Muscle of leg (tissue), 11 donors: Measurements from ENCODE around the gene NECTIN4. TPM values are rescaled to one million over a fixed set of nuclear protein-coding genes. Genes with fewer than 3 reads are reported as not detected.

Source experiments
- DNase-seq: peaks from one replicate; pipeline ENCODE4 v3.0.0; 2013
- H3K27ac ChIP-seq: one replicate; pipeline ENCODE4 v1.5.1; 2013; ENCODE audit warnings: mild to moderate bottlenecking, low read length, control low read depth
- H3K27me3 ChIP-seq: one replicate; pipeline ENCODE4 v1.6.1; 2013; ENCODE audit warnings: low read length; ENCODE audit not compliant: control insufficient read depth, insufficient read depth
- H3K36me3 ChIP-seq: one replicate; pipeline ENCODE4 v1.6.1; 2013; ENCODE audit warnings: low read length; ENCODE audit not compliant: control insufficient read depth, insufficient read depth
- H3K4me1 ChIP-seq: one replicate; pipeline ENCODE4 v1.6.1; 2013; ENCODE audit warnings: low read length; ENCODE audit not compliant: control insufficient read depth, insufficient read depth
- H3K4me3 ChIP-seq: one replicate; pipeline ENCODE4 v1.5.1; 2013; ENCODE audit warnings: low read length, control low read depth
- H3K9me3 ChIP-seq: replicated peaks from 2 replicates; pipeline ENCODE4 v1.6.1; 2013; ENCODE audit warnings: low read depth, low read length; ENCODE audit not compliant: control insufficient read depth
- WGBS: methylation state at CpG from one replicate; pipeline ENCODE4 v1.1.5; 2013; ENCODE audit warnings: missing lambda C conversion rate; ENCODE audit not compliant: insufficient coverage; 5-methylcytosine and 5-hydroxymethylcytosine counted together
- polyA plus RNA-seq, 8 donors: library from polyadenylated mRNA; unstranded; fragments of 120-200 nt; gene quantifications; one replicate each; pipeline versions ENCODE4 v1.2.1 to v1.2.3, GENCODE V29; 2013; ENCODE audit warnings: inconsistent platforms in 1 of 8, low replicate concordance in 1 of 8; ENCODE audit not compliant: insufficient read length in 8 of 8, insufficient read depth in 1 of 8
- total RNA-seq: library from RNA; stranded (reverse); fragments of 120-200 nt; gene quantifications from one replicate; pipeline ENCODE4 v1.2.4, GENCODE V29; 2013

The NECTIN4 gene
- total and polyA plus RNA-seq, 9 donors, result 0.04 to 6.1 (median 0.08) TPM; not detected in 1

DNA sequence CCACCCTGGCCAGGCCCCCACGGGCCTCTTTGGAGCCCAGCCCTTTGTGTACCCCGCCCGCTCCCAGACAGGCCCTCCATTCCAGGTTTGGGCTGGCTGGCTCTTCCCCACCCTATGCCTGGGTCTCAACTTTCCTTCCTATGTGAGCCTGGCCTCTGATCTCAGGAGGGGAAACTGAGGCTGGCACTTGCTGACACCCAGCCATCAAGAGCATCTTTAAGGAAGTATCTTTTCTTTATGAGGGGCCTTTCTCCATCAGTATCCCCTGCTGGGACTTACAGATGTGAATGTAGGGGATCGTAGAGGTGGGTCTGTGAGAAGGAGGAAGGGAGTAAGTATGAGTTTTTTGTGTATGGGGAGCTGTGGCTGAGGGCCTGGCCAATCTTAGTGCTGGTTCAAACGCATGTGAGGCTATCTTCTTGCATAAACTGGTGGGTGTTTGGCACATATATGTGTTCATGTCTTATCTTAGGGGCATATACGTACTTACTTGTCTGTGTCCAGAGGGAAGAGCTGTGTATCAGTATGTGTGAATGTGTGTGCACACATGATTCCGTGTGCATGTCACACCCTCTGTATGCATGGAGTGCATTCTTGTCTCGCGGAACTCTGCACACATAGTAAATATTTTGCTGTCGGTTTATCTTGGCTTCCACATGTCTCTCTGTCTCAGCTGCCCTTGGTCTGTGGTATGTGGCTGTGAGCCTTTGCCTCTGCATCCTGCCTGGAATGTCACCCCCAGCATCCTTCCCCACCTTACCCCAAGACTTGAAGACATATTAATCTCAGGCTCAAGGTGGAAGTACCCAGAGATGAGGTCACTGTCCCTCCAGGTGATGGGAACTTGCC lies 5.4 kb downstream of the NECTIN4 start:
- no peak overlapping the region for H3K27ac ChIP-seq
- H3K4me3 ChIP-seq, result no peak overlapping the region
- peaks cover 13% of the 10 kb centered on the region for H3K27me3 ChIP-seq
- H3K4me1 ChIP-seq, result no peaks in the 10 kb centered on the region
- 65% methylated on average over 3 of the region's 10 CpGs for WGBS
- H3K9me3 ChIP-seq, result no peaks in the 10 kb centered on the region
- no peaks in the 10 kb centered on the region for H3K36me3 ChIP-seq
- DNase-seq, result no peak

- H3K4me3 ChIP-seq, result no peak overlapping the region
- peaks cover 13% of the 10 kb centered on the region for H3K27me3 ChIP-seq
- H3K36me3 ChIP-seq, result no peaks in the 10 kb centered on the region
- H3K9me3 ChIP-seq, result no peaks in the 10 kb centered on the region
- no peak for DNase-seq
- no peak overlapping the region for H3K27ac ChIP-seq
- 65% methylated on average over 6 of the region's 8 CpGs for WGBS
- H3K4me1 ChIP-seq, result no peaks in the 10 kb centered on the region
Observed at GRCh38 chr1:161082996-161083747, 6.2 kb downstream of the NECTIN4 start.

- Histone ChIP-seq H3K4me3 (no peak overlapping the region), H3K4me1 (no peaks in the 10 kb centered on the region), H3K9me3 (no peaks in the 10 kb centered on the region), H3K27me3 (peaks cover 14% of the 10 kb centered on the region), H3K27ac (no peak overlapping the region), H3K36me3 (no peaks in the 10 kb centered on the region)
- no CpG with 5 or more reads among the region's 2 CpGs for WGBS
- no peak for DNase-seq
Observed at GRCh38 chr1:161082483-161082882, 6.9 kb downstream of the NECTIN4 start.

DNA sequence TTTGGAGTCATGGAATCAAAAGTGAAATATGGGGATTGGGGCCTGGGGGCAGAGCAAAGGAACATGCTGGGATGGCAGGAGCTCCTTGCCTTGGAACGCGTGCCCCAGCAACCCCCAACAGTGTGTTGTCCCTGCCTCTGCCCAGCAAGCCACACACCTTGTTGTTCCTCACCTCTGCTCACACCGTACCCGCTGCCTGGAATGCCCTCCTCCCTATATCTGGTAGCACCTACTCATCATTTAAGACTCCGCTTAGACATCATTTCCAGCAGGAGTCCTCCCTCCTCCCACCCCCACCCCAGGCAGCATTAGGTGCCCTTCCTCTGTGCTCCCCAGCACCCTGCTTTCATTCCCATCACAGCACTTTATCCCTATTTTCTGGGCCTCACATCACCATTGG lies 7.8 kb downstream of the NECTIN4 start:
- no peak for DNase-seq
- Histone ChIP-seq H3K36me3 (no peaks in the 10 kb centered on the region), H3K27me3 (peaks cover 14% of the 10 kb centered on the region), H3K4me1 (no peaks in the 10 kb centered on the region), H3K4me3 (no peak overlapping the region), H3K9me3 (no peaks in the 10 kb centered on the region), H3K27ac (no peak overlapping the region)
- WGBS, result 83% methylated on average over 5 of the region's 5 CpGs

DNA sequence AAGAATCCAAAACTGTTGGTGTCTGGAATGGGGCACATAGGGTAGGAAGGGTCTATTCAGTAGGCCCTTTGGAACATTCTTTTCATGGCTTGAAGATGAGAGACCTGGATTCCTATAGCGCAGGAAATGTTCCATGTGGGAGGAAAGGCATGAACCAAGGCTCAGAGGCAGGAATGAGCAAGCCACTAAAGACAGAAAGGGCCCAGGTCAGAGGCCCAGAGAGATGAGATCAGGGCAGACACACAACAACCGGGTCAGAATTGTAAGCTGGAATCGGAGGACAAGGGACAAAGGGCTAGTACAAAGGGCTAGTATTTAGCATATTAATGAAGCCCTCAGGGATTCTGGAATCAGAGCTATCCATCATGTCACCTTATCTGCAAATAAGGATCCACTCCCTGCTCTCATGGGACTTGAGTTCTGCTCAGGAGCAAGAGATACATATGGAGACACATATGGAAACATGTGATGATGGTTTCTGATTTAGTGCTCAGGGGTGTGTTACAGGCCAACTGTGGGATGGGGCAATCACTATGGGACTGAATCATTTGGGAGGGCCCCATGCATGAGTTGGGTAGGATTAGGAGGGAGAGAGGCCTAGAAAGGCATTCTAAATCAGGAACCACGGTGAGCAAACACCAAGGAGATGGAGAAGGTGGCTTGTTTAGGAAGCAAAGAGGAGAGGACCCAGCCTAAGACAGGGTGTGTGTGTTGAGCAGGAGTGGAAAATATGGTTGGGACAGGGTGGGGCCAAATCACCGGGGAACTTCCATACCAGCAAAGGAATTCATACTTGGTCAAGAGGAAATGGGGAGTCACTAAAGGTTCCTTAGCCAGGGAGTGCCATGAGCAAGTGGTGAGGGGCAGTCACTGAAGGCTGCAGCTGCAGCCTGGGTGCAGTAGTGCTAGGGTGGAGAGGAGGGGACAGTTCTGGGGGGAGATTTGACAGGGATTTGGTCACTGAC lies 8.6 kb downstream of the NECTIN4 start:
- Histone ChIP-seq H3K27me3 (peaks cover 14% of the 10 kb centered on the region), H3K27ac (no peak overlapping the region), H3K36me3 (no peaks in the 10 kb centered on the region), H3K4me3 (no peak overlapping the region), H3K9me3 (no peaks in the 10 kb centered on the region), H3K4me1 (no peaks in the 10 kb centered on the region)
- 77% methylated on average over 3 of the region's 5 CpGs for WGBS
- DNase-seq, result no peak

DNA sequence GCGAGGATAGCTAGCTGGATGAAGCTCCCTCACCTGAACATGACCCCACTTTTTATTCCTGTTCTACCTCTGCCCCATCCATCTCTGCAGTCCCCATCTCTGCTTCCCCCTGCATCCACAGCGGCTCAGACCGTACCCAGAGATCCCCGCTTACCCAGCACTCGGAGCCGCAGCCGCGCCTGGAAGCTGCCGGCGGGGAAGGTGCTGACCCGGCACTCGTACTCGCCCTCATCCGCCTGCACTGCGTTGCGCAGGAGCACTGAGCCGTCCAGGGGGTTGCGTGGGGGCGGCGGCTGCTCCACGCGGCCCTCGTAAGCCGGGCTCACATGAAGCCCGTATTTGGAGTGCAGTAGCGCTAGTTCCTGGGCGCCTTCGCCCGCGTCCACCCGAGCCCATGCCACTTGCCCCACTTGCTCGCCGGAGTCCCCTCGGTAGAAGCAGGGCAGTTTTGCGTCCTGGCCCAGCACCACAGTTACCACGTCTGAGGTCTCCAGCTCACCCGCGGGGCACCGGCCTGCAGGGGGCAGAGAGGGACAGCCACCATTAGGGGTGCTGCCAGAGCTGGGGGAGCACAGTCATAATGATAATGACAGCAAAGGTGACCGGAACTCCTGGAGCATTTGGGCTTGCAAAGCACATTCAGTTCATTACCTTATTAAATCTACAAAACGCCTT lies 9.8 kb downstream of the NECTIN4 start:
- no peak for DNase-seq
- Histone ChIP-seq H3K4me3 (no peak overlapping the region), H3K27ac (no peak overlapping the region), H3K27me3 (peaks cover 14% of the 10 kb centered on the region), H3K4me1 (no peaks in the 10 kb centered on the region), H3K36me3 (no peaks in the 10 kb centered on the region), H3K9me3 (no peaks in the 10 kb centered on the region)
- WGBS, result 45% methylated on average over 38 of the region's 41 CpGs

GRCh38 chr1:161077426-161077825 lies 11.9 kb downstream of the NECTIN4 start:
- peaks cover 14% of the 10 kb centered on the region for H3K27me3 ChIP-seq
- H3K36me3 ChIP-seq, result no peaks in the 10 kb centered on the region
- no peak for DNase-seq

DNA sequence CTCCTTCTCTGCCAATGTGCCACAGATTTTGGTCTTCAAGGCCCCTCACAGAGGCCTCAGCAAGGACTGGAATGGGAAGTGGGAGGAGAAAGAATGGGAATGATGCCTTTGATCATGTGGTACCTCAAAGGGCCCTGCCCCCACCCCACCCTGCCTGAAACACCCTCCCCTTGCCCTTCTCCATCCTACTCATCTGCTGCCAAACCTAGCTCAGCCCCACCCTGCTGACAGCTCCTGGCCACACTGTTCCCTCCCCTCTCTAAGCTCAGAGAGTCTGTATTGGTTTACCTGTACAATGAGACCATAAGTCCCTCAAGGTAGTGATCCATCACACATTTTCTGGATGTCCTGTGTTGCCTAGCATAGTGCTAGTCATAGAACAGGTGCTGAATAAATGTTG lies 12.9 kb downstream of the NECTIN4 start:
- H3K4me1 ChIP-seq, result no peaks in the 10 kb centered on the region
- no peak for DNase-seq
- peaks cover 14% of the 10 kb centered on the region for H3K27me3 ChIP-seq
- no peaks in the 10 kb centered on the region for H3K36me3 ChIP-seq
- no peaks in the 10 kb centered on the region for H3K9me3 ChIP-seq
- H3K27ac ChIP-seq, result no peak overlapping the region
- no peak overlapping the region for H3K4me3 ChIP-seq

More at GRCh38 chr1:161077426-161077825, 11.9 kb downstream of the NECTIN4 start:
- no peaks in the 10 kb centered on the region for H3K9me3 ChIP-seq
- WGBS, result 58% methylated on average over 8 of the region's 9 CpGs
- no peak overlapping the region for H3K27ac ChIP-seq
- no peaks in the 10 kb centered on the region for H3K4me1 ChIP-seq
- no peak overlapping the region for H3K4me3 ChIP-seq

DNA sequence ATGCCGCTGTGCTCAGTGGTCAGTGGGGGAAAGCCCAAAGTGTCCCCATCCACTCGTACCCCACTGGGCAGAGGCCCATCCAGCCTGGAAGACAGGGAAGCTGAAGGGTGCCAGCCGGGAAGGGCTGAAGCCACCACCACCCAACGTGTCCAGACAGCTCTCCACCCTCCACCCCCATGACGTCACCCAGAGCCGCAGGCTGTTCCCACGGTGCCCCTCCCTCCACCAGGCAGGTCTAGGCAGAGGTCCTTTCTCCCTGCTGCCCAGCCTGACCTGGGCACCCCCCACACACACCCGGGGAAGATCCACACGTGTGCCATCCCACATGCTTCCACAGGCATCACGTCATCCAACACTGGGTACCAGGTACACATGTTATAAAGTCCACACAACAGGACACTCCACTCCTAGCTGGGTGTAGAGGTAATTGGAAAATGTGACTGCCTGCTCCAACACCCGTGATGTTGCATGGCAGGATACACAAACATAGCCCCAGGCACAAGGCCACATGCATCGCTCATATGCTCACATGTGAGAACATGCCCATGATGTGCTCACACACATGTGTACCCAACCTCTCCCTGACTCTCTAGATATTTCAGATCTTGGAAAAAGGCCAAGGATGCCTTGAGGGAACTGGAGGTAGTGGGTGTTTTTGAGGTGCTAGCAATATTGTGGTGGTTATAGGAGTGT lies 14.5 kb downstream of the NECTIN4 start:
- peaks cover 10% of the 10 kb centered on the region for H3K27me3 ChIP-seq
- 70% methylated on average over 7 of the region's 12 CpGs for WGBS
- H3K27ac ChIP-seq, result no peak overlapping the region
- no peaks in the 10 kb centered on the region for H3K36me3 ChIP-seq
- no peak for DNase-seq
- H3K4me3 ChIP-seq, result no peak overlapping the region
- no peaks in the 10 kb centered on the region for H3K4me1 ChIP-seq
- H3K9me3 ChIP-seq, result no peaks in the 10 kb centered on the region
